ENCODE measurements around the gene AHRR. TPM values are rescaled to one million over a fixed set of nuclear protein-coding genes. Genes with fewer than 3 reads are reported as not detected.

AHRR gene
- total and polyA plus RNA-seq, 9 of the 15 experiments (the other 6 are each of a cell fraction or from before 2014, with no cell fraction given) = 0.06 to 1.6 (median 0.75) TPM; not detected in 1

DNA sequence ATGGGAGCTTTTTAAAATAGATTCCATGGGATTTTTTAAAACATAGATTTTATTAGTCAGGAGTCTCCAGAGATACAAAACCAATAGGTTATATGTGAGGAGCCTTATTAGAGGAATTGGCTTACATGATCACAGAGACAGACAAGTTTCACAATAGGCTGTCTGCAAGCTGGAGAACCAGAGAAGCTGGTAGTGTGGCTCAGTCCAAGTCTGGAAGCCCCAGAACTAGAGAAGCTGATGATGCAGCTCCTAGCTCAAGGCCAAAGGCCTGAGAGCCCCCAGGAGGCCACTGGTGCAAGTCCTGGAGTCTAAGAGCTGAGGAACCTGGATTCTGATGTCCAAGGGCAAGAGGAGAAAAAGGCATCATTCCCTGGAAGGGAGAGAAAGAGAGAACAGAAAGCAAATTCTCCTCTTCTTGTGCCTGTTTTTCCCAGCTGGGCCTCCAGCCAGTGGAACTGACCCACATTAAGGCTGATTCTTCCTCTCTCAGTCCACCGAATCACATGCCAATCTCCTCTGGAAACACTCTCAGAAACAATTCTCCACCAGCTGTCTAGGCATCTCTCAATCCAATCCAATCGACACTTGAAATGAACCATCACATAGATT is 59.3 kb downstream of the AHRR start:
- ChIA-PET CTCF (ENCODE audit: low intra/inter-chr PET ratio) (no interaction called here), POLR2A (interaction anchor here (0.8 kb wide), 1 partner anchor 201 kb away, joined by 3 read pairs; no protein-coding TSS in a partner anchor)
- intact Hi-C loops (cut with micrococcal nuclease) (no loop called here), in situ Hi-C loops (cut with MboI) (no loop called here)
- H3K4me1 ChIP-seq (replicated peaks in 1 of 2; ENCODE audit: control insufficient read depth in 2 of 2, insufficient read depth in 2 of 2, low read length in 2 of 2) = peaks cover 0 to 14% of the 10 kb centered on the region in 2 experiments; a peak in 1 of 5 replicates
- BruUV-seq (replicated peaks) = no TSS peak
- 0% methylated on average over 2 of the region's 2 CpGs for WGBS (ENCODE audit: insufficient coverage, low coverage, missing lambda C conversion rate)
- peaks cover 10% of the 10 kb centered on the region for H4K20me1 ChIP-seq (replicated peaks; ENCODE audit: control insufficient read depth, insufficient read depth, low read length)
- H3K9ac ChIP-seq (ENCODE audit: insufficient read depth in 1 of 2, low read depth in 2 of 2, low read length in 2 of 2) = no peak overlapping the region
- no peak overlapping the region for H2AFZ ChIP-seq (ENCODE audit: low read depth, low read length)
- H3K9me1 ChIP-seq (ENCODE audit: control insufficient read depth, insufficient read depth, low read length) = no peaks in the 10 kb centered on the region
- DNase-seq (ENCODE audit: extremely low read depth in 1 of 4, low spot score in 3 of 4) = no peak
- no peaks in the 10 kb centered on the region for H3K36me3 ChIP-seq (ENCODE audit: control insufficient read depth, insufficient read depth, low read length)
- no peaks in the 10 kb centered on the region for H3K9me3 ChIP-seq (replicated peaks; ENCODE audit: control insufficient read depth, insufficient read depth, low read depth, low read length)
- no peak for FAIRE-seq
- no peak overlapping the region for H3K27ac ChIP-seq (ENCODE audit: extremely low read depth, low read depth, low read length)
- ATAC-seq = no peak
- no peak overlapping the region for H3K4me3 ChIP-seq
- peaks cover 24 to 35% of the 10 kb centered on the region in 2 experiments; a peak in 4 of 5 replicates for H3K27me3 ChIP-seq (ENCODE audit: control insufficient read depth in 2 of 2, insufficient read depth in 2 of 2, low read length in 2 of 2)
- no peak overlapping the region for H3K4me2 ChIP-seq (ENCODE audit: insufficient read depth, low read length)
- H3K79me2 ChIP-seq (ENCODE audit: control insufficient read depth, insufficient read depth, low read length) = no peaks in the 10 kb centered on the region
- TF ChIP-seq, protein P1, sequence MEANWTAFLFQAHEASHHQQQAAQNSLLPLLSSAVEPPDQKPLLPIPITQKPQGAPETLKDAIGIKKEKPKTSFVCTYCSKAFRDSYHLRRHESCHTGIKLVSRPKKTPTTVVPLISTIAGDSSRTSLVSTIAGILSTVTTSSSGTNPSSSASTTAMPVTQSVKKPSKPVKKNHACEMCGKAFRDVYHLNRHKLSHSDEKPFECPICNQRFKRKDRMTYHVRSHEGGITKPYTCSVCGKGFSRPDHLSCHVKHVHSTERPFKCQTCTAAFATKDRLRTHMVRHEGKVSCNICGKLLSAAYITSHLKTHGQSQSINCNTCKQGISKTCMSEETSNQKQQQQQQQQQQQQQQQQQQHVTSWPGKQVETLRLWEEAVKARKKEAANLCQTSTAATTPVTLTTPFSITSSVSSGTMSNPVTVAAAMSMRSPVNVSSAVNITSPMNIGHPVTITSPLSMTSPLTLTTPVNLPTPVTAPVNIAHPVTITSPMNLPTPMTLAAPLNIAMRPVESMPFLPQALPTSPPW (CRISPR knock-in tag; IDR thresholded peaks at IDR 0.05) = no peak
- no peak for TF ChIP-seq PTRF (tag; IDR thresholded peaks at IDR 0.05)
- TF ChIP-seq PCBP2 (IDR thresholded peaks at IDR 0.05; ENCODE audit: low read depth, low read length, poor library complexity, severe bottlenecking) = no peak
- no peak for TF ChIP-seq POLR3A (IDR thresholded peaks at IDR 0.05; ENCODE audit: borderline replicate concordance, extremely low read depth, insufficient read depth, insufficient read length)
- TF ChIP-seq, protein P2, sequence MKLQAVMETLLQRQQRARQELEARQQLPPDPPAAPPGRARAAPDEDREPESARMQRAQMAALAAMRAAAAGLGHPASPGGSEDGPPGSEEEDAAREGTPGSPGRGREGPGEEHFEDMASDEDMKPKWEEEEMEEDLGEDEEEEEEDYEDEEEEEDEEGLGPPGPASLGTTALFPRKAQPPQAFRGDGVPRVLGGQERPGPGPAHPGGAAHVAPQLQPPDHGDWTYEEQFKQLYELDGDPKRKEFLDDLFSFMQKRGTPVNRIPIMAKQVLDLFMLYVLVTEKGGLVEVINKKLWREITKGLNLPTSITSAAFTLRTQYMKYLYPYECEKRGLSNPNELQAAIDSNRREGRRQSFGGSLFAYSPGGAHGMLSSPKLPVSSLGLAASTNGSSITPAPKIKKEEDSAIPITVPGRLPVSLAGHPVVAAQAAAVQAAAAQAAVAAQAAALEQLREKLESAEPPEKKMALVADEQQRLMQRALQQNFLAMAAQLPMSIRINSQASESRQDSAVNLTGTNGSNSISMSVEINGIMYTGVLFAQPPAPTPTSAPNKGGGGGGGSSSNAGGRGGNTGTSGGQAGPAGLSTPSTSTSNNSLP (IDR thresholded peaks at IDR 0.05; ENCODE audit: borderline replicate concordance, low read depth, low read length) = no peak
- TF ChIP-seq CBX5 (IDR thresholded peaks at IDR 0.05; ENCODE audit: borderline replicate concordance, low read depth) = no peak
- no peak for TF ChIP-seq RBFOX2 (IDR thresholded peaks at IDR 0.05; ENCODE audit: low read depth, low read length)
- TF ChIP-seq, protein P3, sequence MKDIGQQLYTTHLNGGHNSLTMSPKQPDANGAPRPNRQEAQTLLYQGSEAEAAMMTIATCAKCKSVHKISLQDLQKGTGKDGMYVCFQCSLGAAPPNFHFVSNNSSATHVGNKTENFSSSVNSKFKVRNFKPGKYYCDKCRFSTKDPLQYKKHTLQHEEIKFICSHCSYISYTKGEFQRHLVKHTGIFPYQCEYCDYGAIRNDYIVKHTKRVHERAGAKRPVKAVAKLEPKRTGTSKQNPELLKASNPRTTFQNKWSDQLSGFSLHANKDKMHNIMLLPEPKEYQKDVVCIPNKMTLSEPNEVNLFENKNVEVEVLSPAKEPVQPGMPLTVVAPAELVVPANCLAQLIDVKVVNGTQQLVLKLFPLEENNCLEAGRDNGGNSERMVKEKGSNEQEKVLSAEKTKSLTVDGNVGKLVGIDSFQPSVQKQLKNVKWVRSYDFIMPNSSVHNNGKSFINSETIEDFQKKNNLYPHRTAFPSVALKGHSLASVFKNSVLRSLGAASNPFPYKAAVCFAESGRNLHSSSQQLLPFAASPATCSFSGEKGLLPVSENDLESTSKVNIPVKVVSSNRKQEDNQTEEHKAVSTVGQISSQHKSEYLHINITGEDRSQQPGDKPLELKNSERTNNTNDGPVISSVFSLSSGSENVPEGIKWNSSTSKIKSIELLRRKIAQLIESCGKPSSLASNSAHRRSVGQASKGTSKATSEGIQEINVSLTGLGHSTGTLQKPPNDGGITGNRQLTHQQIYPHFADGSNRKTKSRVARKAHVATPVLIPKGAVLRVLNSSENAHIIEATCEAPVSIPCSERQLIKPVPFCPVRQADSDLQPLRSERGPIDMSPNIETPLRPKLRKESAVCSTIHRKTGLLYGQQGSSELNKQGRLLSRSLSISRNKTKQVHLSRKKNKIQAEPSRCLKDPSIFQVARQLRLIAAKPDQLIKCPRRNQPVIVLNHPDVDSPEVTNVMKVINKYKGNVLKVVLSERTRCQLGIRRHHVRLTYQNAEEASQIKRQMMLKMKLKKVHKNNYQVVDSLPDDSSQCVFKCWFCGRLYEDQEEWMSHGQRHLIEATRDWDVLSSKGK (CRISPR knock-in tag; IDR thresholded peaks at IDR 0.05) = no peak
- TF ChIP-seq, protein P4, sequence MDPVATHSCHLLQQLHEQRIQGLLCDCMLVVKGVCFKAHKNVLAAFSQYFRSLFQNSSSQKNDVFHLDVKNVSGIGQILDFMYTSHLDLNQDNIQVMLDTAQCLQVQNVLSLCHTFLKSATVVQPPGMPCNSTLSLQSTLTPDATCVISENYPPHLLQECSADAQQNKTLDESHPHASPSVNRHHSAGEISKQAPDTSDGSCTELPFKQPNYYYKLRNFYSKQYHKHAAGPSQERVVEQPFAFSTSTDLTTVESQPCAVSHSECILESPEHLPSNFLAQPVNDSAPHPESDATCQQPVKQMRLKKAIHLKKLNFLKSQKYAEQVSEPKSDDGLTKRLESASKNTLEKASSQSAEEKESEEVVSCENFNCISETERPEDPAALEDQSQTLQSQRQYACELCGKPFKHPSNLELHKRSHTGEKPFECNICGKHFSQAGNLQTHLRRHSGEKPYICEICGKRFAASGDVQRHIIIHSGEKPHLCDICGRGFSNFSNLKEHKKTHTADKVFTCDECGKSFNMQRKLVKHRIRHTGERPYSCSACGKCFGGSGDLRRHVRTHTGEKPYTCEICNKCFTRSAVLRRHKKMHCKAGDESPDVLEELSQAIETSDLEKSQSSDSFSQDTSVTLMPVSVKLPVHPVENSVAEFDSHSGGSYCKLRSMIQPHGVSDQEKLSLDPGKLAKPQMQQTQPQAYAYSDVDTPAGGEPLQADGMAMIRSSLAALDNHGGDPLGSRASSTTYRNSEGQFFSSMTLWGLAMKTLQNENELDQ (CRISPR knock-in tag; IDR thresholded peaks at IDR 0.05; ENCODE audit: borderline replicate concordance) = no peak
- TF ChIP-seq SIRT6 (IDR thresholded peaks at IDR 0.05; ENCODE audit: low read depth, low read length) = no peak
- no peak for TF ChIP-seq TAL1 (IDR thresholded peaks at IDR 0.05)
- TF ChIP-seq KLF6 (CRISPR knock-in tag; IDR thresholded peaks at IDR 0.05; ENCODE audit: borderline replicate concordance) = no peak
